Stimulated activated CD4-positive, alpha-beta T cell treated with anti-CD3 and anti-CD28 coated beads, Interleukin-4, amount 100 ng/mL, for 4 hours (primary cell): ENCODE data around the gene SUOX.
"Not testable (repeated sequence)": the region's sequence is repeated elsewhere in the genome, so short reads cannot be mapped to it uniquely, and the experiment has no call there.

Experiments used
- DNase-seq, 2 experiments: peaks; one replicate each; pipeline ENCODE4 v3.0.0-alpha.2; 2020

Gene SUOX

DNA sequence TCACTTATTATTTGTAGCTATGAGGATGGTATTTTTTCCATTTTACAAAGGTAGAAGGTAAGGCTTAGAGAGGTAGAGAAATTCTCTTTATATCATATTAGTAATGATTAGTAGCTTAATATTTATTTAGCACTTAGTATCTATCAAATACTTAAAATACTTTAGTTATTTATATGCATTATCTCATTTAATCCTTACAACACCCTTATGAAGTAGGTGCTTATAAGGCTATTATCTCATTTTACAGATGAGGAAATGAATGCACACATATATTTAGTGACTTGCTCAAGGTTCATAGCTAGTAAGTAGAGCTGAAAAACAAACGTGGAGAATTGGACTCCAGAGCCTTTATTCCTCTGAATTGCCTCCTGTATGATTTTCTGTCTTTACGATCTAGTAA lies 12.2 kb upstream of the SUOX start:
- no peak for DNase-seq

- no peak for DNase-seq
These were observed 11.7 kb upstream of the SUOX start for GRCh38 chr12:55985341-55985740.

- DNase-seq, result not testable (repeated sequence)
These were observed 11.1 kb upstream of the SUOX start for GRCh38 chr12:55985976-55986375.

- no peak for DNase-seq
These were observed 6.0 kb upstream of the SUOX start for GRCh38 chr12:55991110-55991509.

DNA sequence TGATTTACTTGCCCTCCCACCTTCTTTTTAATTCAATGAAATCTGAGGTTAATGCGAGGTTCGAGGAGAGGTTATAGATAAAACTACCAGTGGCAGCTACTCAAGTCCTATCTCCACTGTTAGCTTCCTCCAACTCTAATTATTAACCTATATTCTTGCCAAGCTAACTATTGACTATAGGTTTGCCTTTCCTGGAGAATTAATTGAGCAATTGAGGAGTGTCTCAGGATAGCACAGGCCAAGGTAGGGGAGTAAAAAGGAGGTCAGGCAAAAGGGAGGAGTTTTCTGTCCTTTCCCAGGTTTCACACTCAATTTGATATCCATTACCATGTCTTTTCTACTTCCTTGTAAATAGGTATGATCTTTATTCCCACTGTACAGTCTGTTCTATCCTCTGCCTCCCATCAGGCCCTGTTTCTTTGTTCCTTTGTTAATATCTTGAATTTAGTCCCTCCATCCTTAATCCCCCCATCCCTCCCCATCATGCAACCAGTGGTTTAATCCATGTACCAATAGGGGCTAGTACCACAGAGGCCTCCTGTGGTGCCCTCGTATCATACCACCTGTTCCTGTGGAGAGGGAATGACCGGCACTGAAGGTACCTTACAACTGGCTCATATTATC lies 3.7 kb upstream of the SUOX start:
- DNase-seq, result no peak

DNA sequence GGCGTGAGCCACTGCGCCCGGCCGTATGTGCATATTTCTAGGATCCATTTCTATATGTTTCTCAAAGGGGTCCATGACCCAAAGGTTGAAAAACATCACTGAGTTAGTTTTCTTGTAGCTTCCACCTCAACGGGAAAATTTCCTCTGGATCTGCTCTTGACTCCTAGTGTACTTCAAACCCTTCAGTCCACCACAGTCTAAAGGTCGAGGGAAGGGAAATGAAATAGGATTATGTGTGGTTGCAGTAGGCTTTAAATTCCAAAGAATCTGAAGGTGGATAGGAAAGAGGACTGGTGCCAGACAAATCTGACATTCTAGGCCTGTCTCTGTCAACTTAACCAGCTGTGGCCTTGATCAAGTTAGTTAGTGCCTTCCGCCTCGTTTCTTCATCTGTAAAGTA lies 1.7 kb upstream of the SUOX start:
- no peak for DNase-seq

- peak in 1 of 2 experiments; percentile 60 for DNase-seq
These were observed 818 bp upstream of the SUOX start for GRCh38 chr12:55996201-55996714.

DNA sequence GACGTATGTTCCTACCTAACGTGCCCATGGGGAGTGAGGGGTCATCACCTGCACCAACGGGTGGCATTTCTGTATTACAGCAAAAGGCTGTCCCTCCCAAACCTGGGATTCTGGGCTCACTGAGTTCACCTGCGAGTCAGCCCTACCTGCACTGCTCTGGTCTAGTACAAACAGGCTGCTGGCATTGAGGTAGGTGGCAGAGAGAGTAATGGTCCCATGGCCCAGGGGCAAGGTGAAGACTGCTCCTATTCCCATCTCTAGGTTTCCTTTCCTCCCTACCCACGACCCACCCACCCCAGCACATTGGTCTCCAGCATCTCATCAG lies 421 bp downstream of the SUOX start:
- DNase-seq, result no peak

DNA sequence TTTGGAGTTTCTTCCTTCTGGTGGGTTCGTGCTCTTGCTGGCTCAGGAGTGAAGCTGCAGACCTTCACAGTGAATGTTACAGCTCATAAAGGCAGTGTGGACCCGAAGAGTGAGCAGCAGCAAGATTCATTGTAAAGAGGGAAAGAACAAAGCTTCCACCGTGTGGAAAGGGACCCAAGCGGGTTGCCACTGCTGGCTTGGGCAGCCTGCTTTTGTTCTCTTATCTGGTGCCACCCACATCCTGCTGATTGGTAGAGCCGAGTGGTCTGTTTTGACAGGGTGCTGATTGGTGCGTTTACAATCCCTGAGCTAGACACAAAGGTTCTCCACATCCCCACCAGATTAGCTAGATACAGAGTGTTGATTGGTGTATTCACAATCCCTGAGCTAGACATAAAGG lies 2.4 kb downstream of the SUOX start:
- not testable (repeated sequence) for DNase-seq

GRCh38 chr12:55999999-56000540 lies 3.0 kb downstream of the SUOX start:
- DNase-seq, result not testable (repeated sequence)

GRCh38 chr12:56001487-56002100 lies 4.5 kb downstream of the SUOX start:
- no peak for DNase-seq

DNA sequence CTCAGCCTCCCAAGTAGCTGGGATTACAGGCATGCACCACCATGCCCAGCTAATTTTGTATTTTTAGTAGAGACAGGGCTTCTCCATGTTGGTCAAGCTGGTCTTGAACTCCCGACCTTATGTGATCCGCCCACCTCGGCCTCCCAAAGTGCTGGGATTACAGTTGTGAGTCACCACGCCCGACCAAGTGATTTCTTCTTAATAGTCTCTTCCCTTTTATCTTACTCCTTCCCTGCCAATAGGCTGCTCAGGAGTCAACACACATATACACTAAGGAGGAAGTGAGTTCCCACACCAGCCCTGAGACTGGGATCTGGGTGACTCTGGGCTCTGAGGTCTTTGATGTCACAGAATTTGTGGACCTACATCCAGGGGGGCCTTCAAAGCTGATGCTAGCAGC lies 6.3 kb downstream of the SUOX start:
- DNase-seq, result not testable (repeated sequence)

DNA sequence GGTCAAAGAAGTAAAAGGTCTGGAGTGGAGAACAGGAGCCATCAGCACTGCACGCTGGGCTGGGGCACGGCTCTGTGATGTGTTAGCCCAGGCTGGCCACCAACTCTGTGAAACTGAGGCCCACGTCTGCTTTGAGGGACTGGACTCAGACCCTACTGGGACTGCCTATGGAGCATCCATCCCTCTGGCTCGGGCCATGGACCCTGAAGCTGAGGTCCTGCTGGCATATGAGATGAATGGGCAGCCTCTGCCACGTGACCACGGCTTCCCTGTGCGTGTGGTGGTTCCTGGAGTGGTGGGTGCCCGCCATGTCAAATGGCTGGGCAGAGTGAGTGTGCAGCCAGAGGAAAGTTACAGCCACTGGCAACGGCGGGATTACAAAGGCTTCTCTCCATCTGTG lies 7.1 kb downstream of the SUOX start:
- DNase-seq, result no peak

DNA sequence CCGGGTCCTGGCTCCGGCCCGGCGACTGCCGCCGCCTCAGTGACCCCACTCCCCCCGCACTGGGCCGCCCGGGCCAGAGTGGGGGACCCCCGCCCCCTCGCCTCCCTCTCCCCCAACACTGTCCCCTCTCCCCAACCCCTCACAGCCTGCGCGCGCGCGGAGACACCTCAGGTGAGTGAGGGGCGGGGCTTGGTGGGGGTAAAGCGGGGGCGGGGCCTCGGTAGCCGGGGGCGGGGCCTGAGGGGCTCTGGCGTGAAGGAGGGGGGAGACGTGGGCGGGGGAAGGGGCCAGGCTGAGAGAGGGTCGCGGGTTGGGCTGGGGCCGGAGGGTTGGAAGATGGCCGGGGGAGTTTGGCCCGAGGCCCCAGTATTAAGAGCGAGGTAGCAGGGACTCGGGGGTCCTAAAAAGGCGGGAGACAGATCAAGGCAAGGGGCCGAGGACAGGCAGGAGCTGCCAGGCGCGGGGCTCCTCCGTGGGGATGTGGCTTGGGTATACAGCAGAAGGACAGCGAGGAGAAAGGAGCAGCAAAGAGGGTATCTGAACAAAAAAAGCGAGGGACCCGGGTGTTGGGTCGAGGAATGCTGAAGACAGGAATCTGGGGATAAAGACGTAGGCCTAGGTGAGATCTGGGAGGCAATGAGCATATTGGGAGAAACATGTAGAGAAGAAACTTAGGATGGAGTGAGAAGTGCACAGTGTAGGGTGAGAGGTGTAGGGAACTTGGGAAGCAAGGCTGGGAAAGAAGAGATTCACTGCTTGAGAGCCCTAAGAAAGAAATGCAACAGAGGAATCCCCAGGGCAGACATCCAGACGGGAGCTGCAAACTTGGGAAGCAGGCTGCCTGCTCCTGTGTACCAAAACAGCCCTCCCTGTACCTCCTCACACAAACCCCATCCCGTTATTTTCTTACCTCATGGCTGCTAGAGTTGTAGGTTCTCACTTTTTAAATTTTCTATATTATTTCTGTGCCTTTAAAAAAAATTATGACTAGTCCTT lies 10.8 kb downstream of the SUOX start:
- peak; percentile 53 to 75 for DNase-seq

DNA sequence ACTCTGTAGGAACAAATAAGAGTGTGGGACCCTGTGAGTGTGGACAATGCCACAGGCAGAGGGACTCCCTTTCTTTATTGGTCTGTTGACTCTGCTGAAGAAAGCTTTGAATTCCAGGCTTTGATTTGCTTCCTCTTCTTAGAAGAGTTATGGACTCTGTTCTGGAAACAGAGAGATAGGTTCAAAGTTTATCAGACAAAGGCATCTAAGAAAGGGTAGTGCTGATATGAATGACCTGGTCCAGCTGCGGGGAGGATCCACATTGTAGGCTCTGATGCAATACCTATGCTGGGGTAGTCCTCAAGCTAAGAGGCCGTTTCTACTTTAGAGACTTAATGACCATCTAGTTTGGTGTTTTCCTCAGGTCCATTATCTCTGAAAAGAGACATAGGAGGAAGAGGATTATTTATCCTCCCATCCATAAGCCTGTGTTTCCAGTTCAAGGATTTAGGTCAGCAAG lies 13.1 kb downstream of the SUOX start:
- no peak for DNase-seq

DNA sequence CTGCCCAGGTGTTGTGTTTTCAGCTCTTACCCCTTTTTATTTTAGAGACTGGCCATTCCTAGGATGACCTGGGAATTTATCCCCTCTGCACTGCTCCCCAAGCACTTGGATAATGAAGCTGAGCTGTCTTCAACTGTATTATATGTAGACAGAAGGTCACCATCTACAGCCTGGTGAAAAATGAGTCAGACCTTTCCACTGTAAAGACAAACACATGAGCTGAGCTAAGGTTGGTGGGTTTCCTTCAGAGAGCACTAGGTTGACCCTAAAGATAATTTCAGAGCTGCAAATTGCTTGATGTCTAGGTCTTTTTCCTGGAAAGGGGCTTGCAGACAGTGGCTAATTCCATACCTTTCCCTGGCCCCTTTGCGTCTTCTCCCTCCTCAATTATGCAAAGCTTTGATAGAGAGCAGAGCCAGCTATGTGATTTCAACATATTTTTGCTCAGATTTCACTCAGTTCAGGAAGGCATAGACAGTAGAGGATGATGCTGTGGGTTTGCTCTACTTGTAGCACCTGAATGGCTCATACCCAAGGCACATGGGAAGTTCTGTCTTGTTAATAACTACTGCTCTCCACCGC lies 14.5 kb downstream of the SUOX start:
- DNase-seq, result no peak

DNA sequence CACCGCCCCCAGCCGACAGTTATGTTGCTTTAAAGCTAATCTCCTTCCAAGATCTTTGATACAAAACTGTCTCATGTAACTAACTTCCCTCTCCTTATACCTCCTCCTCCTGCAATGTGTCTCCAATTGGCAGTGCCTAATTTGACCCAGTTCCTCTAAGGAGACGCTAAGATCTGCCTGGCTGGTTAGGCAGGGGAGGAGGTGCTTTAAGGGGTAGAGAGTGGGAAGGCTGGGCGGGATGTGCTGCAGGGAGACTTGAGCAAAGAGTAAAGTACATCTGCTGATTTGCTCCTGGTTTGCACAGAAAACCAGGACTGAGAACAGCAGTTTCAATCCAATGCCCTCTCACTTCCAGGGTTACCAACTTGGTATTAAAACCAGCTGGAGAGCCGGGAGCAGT lies 16.4 kb downstream of the SUOX start:
- no peak for DNase-seq

- no peak for DNase-seq
These were observed 17.1 kb downstream of the SUOX start for GRCh38 chr12:56014205-56014604.

DNA sequence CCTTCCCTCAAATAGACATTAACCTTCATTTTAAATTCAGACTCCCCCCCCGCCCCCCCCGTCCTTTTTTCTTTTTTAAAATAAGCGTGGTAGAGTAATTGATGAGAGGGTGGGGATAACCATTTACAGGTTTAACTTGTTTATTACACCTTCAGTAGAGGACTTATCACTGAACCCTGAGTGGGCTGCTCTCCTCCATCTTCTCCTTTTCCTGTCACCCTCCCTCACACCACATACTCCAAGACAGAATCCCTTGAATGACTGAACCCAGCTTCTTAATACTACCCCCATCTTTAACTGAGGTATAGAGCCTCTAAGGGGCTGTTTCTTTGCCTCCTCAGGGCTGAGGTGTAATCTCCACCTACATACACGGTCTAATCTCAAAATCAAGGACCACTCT lies 20.1 kb downstream of the SUOX start:
- DNase-seq, result no peak

GRCh38 chr12:56018356-56018755 lies 21.3 kb downstream of the SUOX start:
- no peak for DNase-seq

- DNase-seq, result no peak
These were observed 23.5 kb downstream of the SUOX start, which contains the start of gene IKZF4 for GRCh38 chr12:56020423-56021184. Gene IKZF4, plus strand, starts transcription at chr12:56021043. Its CDS starts 451 bp downstream, at chr12:56021494.
